Right lobe of liver (tissue), 6 donors: Measurements from ENCODE around the gene FAM151B. TPM values are rescaled to one million over a fixed set of nuclear protein-coding genes. Genes with fewer than 3 reads are reported as not detected.

Experiments
- ATAC-seq, 4 donors: fragments of 200-7000 bp; cut with Tn5 transposase; one replicate each; pipeline ENCODE4 v1.9.1; 2020; ENCODE audit warnings: mild to moderate bottlenecking in 4 of 4, moderate library complexity in 4 of 4
- DNase-seq, 3 donors: peaks; one replicate each; pipeline ENCODE4 v3.0.0-alpha.2; 2020
- H3K27ac ChIP-seq, 3 donors: fragments of 200-600 bp; one replicate each; pipeline ENCODE4 v1.8.0; 2022
- H3K27me3 ChIP-seq, 2 donors: fragments of 200-600 bp; one replicate each; pipeline ENCODE4 v1.8.0; 2022
- H3K36me3 ChIP-seq, 4 donors: fragments of 200-600 bp; sonication (generic) in 1 of 4; one replicate each; pipeline versions ENCODE4 v1.5.1 to v1.8.0; 2017 to 2022; ENCODE audit warnings: control low read depth in 1 of 4
- H3K4me1 ChIP-seq, 4 donors: fragments of 200-600 bp; sonication (generic) in 1 of 4; one replicate each; pipeline versions ENCODE4 v1.5.1 to v1.8.0; 2017 to 2022; ENCODE audit warnings: control low read depth in 1 of 4
- H3K4me3 ChIP-seq, 3 donors: fragments of 200-600 bp; one replicate each; pipeline ENCODE4 v1.8.0; 2022
- H3K9me3 ChIP-seq, 4 donors: fragments of 200-600 bp; sonication (generic) in 1 of 4; one replicate each; pipeline versions ENCODE4 v1.5.1 to v1.8.0; 2017 to 2022; ENCODE audit warnings: control low read depth in 1 of 4
- CTCF ChIP-seq, 4 donors: fragments of 200-600 bp in 3 of 4; fragments of 450-650 bp in 1 of 4; IDR thresholded peaks; one replicate each; pipeline versions ENCODE4 v1.5.1 to v1.8.0; 2016 to 2022; ENCODE audit warnings: antibody characterized with exemption in 4 of 4, mild to moderate bottlenecking in 2 of 4
- POLR2A ChIP-seq: fragments of 450-650 bp; IDR thresholded peaks from one replicate; pipeline ENCODE4 v1.6.1; 2017; ENCODE audit warnings: antibody characterized with exemption, mild to moderate bottlenecking
- WGBS: methylation state at CpG from one replicate; pipeline ENCODE4 v1.1.6; 2018; ENCODE audit warnings: low coverage, low lambda C conversion rate; ENCODE audit not compliant: insufficient coverage; ENCODE audit errors: missing lambda C conversion rate; 5-methylcytosine and 5-hydroxymethylcytosine counted together
- intact Hi-C, 2 donors: fragments of 100-400 bp; cut with DNase I; formaldehyde crosslinking; loops; one replicate each; pipeline versions ENCODE4 v1.11.2 to v1.14.1; 2022
- total RNA-seq, 6 experiments: library from RNA; depleted of rRNA in 2 of 6; stranded (reverse); fragments of >200 nt in 2 of 6; fragmentation: NEBNext Ultra II Directional in 3 of 6; extraction: Animal tissue kit (Norgen Biotek cat#: 25700) in 3 of 6; gene quantifications; one replicate each; pipeline versions ENCODE4 v1.1.0 to v1.2.4, GENCODE V29; 2016 to 2023
- donor health status: DM: no; HTN: yes; CAD: no.
- donor health status: DM: no; HTN: no; CAD: no.
- donor health status: DM: no; HTN: no; CAD: no.
- donor health status: DM: no; HTN: yes; CAD: no.
- donor health status: DM: no; HTN: yes; CAD: no.

The FAM151B gene
- total RNA-seq, 6 experiments from 2014 or later = 0.81 to 1.6 (median 1.3) TPM

GRCh38 chr5:80474929-80475328, 13.0 kb upstream of the FAM151B start:
- H3K4me3 ChIP-seq = no peak overlapping the region

GRCh38 chr5:80479713-80480112, 8.2 kb upstream of the FAM151B start:
- DNase-seq (no peak), ATAC-seq (no peak)
- TF ChIP-seq POLR2A (no peak), CTCF (IDR thresholded peaks at IDR 0.05) (no peak)
- Histone ChIP-seq H3K4me1 (peaks cover 0 to 7% (median 3%) of the 10 kb centered on the region in 4 donors), H3K36me3 (no peaks in the 10 kb centered on the region), H3K27ac (no peak overlapping the region), H3K4me3 (no peak overlapping the region), H3K27me3 (no peaks in the 10 kb centered on the region), H3K9me3 (peaks cover 0 to 3% (median 0%) of the 10 kb centered on the region in 4 donors)
- intact Hi-C loops = loop anchor here (5.0 to 10.0 kb wide), 2 partner anchors 165 to 193 kb away; no protein-coding TSS in a partner anchor

More at GRCh38 chr5:80474929-80475328, 13.0 kb upstream of the FAM151B start:
- intact Hi-C loops = no loop called here
- DNase-seq (no peak), ATAC-seq (peak; percentile 91 to 99 (median 98))
- H3K27ac ChIP-seq = no peak overlapping the region
- H3K4me1 ChIP-seq = peaks cover 0 to 9% (median 5%) of the 10 kb centered on the region in 4 donors
- peaks cover 0 to 10% (median 2%) of the 10 kb centered on the region in 4 donors for H3K36me3 ChIP-seq
- no peaks in the 10 kb centered on the region for H3K27me3 ChIP-seq
- TF ChIP-seq CTCF (IDR thresholded peaks at IDR 0.05) = no peak
- no peak for TF ChIP-seq POLR2A
- H3K9me3 ChIP-seq = no peaks in the 10 kb centered on the region
- WGBS = 86% methylated on average over 2 of the region's 2 CpGs

GRCh38 chr5:80480354-80480753, 7.5 kb upstream of the FAM151B start:
- Histone ChIP-seq H3K9me3 (peaks cover 0 to 3% (median 0%) of the 10 kb centered on the region in 4 donors), H3K4me3 (no peak overlapping the region), H3K36me3 (no peaks in the 10 kb centered on the region), H3K4me1 (peaks cover 0 to under 1% (median 0%) of the 10 kb centered on the region in 4 donors), H3K27ac (no peak overlapping the region), H3K27me3 (no peaks in the 10 kb centered on the region)
- no peak for DNase-seq
- TF ChIP-seq CTCF (IDR thresholded peaks at IDR 0.05) (no peak), POLR2A (no peak)
- intact Hi-C loops = loop anchor here (5.0 to 10.0 kb wide), 2 partner anchors 164 to 192 kb away; no protein-coding TSS in a partner anchor
- no CpG with 5 or more reads among the region's 2 CpGs for WGBS
- no peak for ATAC-seq

- DNase-seq (peak in 1 of 3 donors; percentile 66), ATAC-seq (peak; percentile 98 to 99 (median 98))
- Histone ChIP-seq H3K4me1 (no peaks in the 10 kb centered on the region), H3K27ac (peak overlapping the region in 1 of 3 donors; percentile 12), H3K4me3 (no peak overlapping the region), H3K27me3 (no peaks in the 10 kb centered on the region), H3K36me3 (no peaks in the 10 kb centered on the region), H3K9me3 (peaks cover 0 to 3% (median 0%) of the 10 kb centered on the region in 4 donors)
- no peak for TF ChIP-seq POLR2A
- peak; percentile 76 to 83 (median 80) for TF ChIP-seq CTCF (IDR thresholded peaks at IDR 0.05)
- intact Hi-C loops = loop anchor here (5.0 to 10.0 kb wide), 2 partner anchors 164 to 191 kb away; no protein-coding TSS in a partner anchor
- 78% methylated on average over 2 of the region's 3 CpGs for WGBS
Observed at GRCh38 chr5:80481019-80481893, 6.6 kb upstream of the FAM151B start.
